PC-3 (cell line): ENCODE measurements around the gene VGLL3. TPM values are rescaled to one million over a fixed set of nuclear protein-coding genes. Genes with fewer than 3 reads are reported as not detected.
A peak's percentile ranks its signal among the peaks of the same experiment; 100 is the strongest.

Source experiments
- ATAC-seq: fragments of 200-7000 bp; cut with Tn5 transposase; 2 replicates; pipeline ENCODE4 v1.9.1; 2020; ENCODE audit warnings: mild to moderate bottlenecking, moderate library complexity
- BruUV-seq: library from RNA; stranded (reverse); fragments of 400-500 nt; replicated peaks from 2 replicates; lab custom pipeline; 2021; lab: Mats Ljungman, UMichigan
- CTCF ChIA-PET: fragments of 300-600 bp; sonication (Branson Sonifier 250); formaldehyde crosslinking; loops from one replicate; lab custom pipeline; 2022; ENCODE audit warnings: antibody characterized with exemption; lab: Charles Lee
- POLR2A ChIA-PET: fragments of 300-600 bp; sonication (Branson Sonifier 250); formaldehyde crosslinking; loops from one replicate; lab custom pipeline; 2022; ENCODE audit warnings: antibody characterized with exemption; ENCODE audit not compliant: unreplicated experiment; lab: Charles Lee
- DNase-seq: peaks from one replicate; pipeline ENCODE4 v3.0.0-alpha.2; 2015
- H2AFZ ChIP-seq: fragments of 300-600 bp; sonication (generic); 2 replicates; pipeline ENCODE4 v1.6.0; 2016; ENCODE audit warnings: antibody characterized with exemption, low read length
- H3F3A ChIP-seq: fragments of 300-600 bp; sonication (generic); one replicate; pipeline ENCODE4 v1.6.0; 2017; ENCODE audit warnings: antibody characterized with exemption, low read length, control low read depth, mild to moderate bottlenecking; ENCODE audit not compliant: unreplicated experiment
- H3K27ac ChIP-seq: fragments of 300-600 bp; sonication (generic); 2 replicates; pipeline ENCODE4 v1.5.1; 2016; ENCODE audit warnings: mild to moderate bottlenecking, low read length
- H3K27me3 ChIP-seq: fragments of 300-600 bp; sonication (generic); 2 replicates; pipeline ENCODE4 v1.6.1; 2016; ENCODE audit warnings: low read length, mixed read lengths
- H3K36me3 ChIP-seq: fragments of 300-600 bp; sonication (generic); 2 replicates; pipeline ENCODE4 v1.6.1; 2016; ENCODE audit warnings: low read depth, mixed run types, low read length, mixed read lengths
- H3K4me1 ChIP-seq: fragments of 300-600 bp; sonication (generic); 2 replicates; pipeline ENCODE4 v1.5.1; 2016; ENCODE audit warnings: low read length; ENCODE audit not compliant: insufficient read depth
- H3K4me2 ChIP-seq: fragments of 300-600 bp; sonication (generic); 2 replicates; pipeline ENCODE4 v1.6.0; 2016; ENCODE audit warnings: low read length
- H3K4me3 ChIP-seq: fragments of 300-600 bp; sonication (generic); 2 replicates; pipeline ENCODE4 v1.5.1; 2016; ENCODE audit warnings: mild to moderate bottlenecking, low read length, mixed read lengths
- H3K79me2 ChIP-seq: fragments of 300-600 bp; sonication (generic); 2 replicates; pipeline ENCODE4 v1.6.1; 2017; ENCODE audit warnings: low read length, mixed read lengths
- H3K9ac ChIP-seq: fragments of 300-600 bp; sonication (generic); 2 replicates; pipeline ENCODE4 v1.6.0; 2016; ENCODE audit warnings: mild to moderate bottlenecking, low read length
- H3K9me2 ChIP-seq: fragments of 300-600 bp; sonication (generic); replicated peaks from 2 replicates; pipeline ENCODE4 v1.6.1; 2016; ENCODE audit warnings: mixed run types, low read length, mixed read lengths
- H3K9me3 ChIP-seq: fragments of 300-600 bp; sonication (generic); 2 replicates; pipeline ENCODE4 v1.6.1; 2016; ENCODE audit warnings: low read length, mixed read lengths
- H4K20me1 ChIP-seq: fragments of 300-600 bp; sonication (generic); 2 replicates; pipeline ENCODE4 v1.6.1; 2016; ENCODE audit warnings: low read length, mixed read lengths
- EZH2 ChIP-seq: fragments of 300-600 bp; sonication (generic); IDR thresholded peaks from one replicate; pipeline ENCODE4 v1.6.1; 2017; ENCODE audit warnings: antibody characterized with exemption, mild to moderate bottlenecking, low read length; ENCODE audit not compliant: unreplicated experiment
- EZH2phosphoT487 ChIP-seq: fragments of 300-600 bp; sonication (generic); IDR thresholded peaks from 2 replicates; pipeline ENCODE4 v1.6.1; 2018; ENCODE audit warnings: mild to moderate bottlenecking, antibody characterized with exemption, low read length, borderline replicate concordance
- intact Hi-C: fragments of 100-400 bp; cut with micrococcal nuclease; formaldehyde crosslinking; loops from 2 replicates; pipeline ENCODE4 v1.9.0; 2023
- total RNA-seq: library from RNA; depleted of rRNA; stranded (reverse); fragments of >200 nt; gene quantifications from 2 replicates; pipeline ENCODE4 v1.2.3, GENCODE V29; 2014
- TF ChIP-seq, protein P1 (sequence below): fragments of 300-600 bp; sonication (generic); conservative IDR thresholded peaks from 2 replicates; pipeline ENCODE4 v1.5.1; 2017; ENCODE audit warnings: antibody characterized with exemption, low read depth, mild to moderate bottlenecking, low read length

VGLL3 gene
- total RNA-seq, 1 experiment from 2014 or later, result 1.3 TPM

DNA sequence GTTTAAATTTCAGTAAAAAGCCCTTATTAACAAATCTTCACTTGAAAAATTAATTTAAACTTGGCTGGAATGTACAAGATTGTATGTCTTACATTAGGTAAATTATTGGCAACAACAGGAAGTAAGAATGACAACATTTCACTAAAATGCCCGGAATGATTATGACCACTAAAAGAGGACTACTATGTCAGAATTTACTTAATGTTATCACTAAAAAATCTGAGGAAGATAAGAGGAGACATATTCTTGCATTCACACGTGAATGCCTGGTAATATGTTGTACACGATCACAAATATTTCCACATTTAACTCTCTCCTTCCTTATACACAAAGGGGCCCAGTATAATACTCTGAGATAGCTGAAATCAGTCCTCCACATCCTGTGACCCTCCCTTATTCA, 29.7 kb downstream of the VGLL3 start:
- ChIA-PET POLR2A (no interaction called here), CTCF (no interaction called here)
- H2AFZ ChIP-seq, result no peak overlapping the region
- peaks cover 16% of the 10 kb centered on the region for H3K4me1 ChIP-seq
- BruUV-seq, result no TSS peak
- H3K9me2 ChIP-seq, result no peaks in the 10 kb centered on the region
- no peaks in the 10 kb centered on the region for H3K36me3 ChIP-seq
- 0 out of 2 replicates have a peak overlapping the region, but pooled peaks have one; percentile 19 for H3K27ac ChIP-seq
- H3K4me2 ChIP-seq, result peak overlapping the region; percentile 12
- H3K4me3 ChIP-seq, result no peak overlapping the region
- intact Hi-C loops, result loop anchor here (5.0 kb wide), 1 partner anchor 206 kb away; no protein-coding TSS in a partner anchor
- no peak overlapping the region for H3K9ac ChIP-seq
- H3K9me3 ChIP-seq, result no peaks in the 10 kb centered on the region
- no peak for ATAC-seq
- TF ChIP-seq EZH2, result no peak
- TF ChIP-seq, protein P1, sequence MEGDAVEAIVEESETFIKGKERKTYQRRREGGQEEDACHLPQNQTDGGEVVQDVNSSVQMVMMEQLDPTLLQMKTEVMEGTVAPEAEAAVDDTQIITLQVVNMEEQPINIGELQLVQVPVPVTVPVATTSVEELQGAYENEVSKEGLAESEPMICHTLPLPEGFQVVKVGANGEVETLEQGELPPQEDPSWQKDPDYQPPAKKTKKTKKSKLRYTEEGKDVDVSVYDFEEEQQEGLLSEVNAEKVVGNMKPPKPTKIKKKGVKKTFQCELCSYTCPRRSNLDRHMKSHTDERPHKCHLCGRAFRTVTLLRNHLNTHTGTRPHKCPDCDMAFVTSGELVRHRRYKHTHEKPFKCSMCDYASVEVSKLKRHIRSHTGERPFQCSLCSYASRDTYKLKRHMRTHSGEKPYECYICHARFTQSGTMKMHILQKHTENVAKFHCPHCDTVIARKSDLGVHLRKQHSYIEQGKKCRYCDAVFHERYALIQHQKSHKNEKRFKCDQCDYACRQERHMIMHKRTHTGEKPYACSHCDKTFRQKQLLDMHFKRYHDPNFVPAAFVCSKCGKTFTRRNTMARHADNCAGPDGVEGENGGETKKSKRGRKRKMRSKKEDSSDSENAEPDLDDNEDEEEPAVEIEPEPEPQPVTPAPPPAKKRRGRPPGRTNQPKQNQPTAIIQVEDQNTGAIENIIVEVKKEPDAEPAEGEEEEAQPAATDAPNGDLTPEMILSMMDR, result no peak
- TF ChIP-seq EZH2phosphoT487, result no peak
- H4K20me1 ChIP-seq, result no peaks in the 10 kb centered on the region
- H3K27me3 ChIP-seq, result no peaks in the 10 kb centered on the region
- H3K79me2 ChIP-seq, result no peaks in the 10 kb centered on the region
- H3F3A ChIP-seq, result no peaks in the 10 kb centered on the region
- peak; percentile 15 for DNase-seq

DNA sequence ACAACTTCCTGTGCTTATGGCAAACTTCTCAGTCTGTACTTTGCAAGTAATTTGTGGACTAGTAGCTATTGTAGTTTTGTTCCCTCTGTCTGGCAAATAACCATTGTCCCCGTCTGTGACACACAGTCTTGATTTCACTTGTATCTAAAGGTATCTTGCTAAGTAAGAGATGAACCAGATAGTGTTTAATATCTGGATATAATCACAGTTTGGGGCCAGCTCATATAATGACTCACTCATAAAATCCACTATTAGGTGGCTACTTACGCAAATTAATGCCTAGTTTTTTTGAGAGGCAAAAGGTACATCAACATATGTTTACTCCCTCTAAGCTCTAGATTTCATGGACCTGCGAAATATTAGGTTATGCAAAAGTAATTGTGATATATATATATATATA, 30.4 kb downstream of the VGLL3 start:
- ATAC-seq (peak; percentile 93), DNase-seq (peak; percentile 74)
- Histone ChIP-seq H2AFZ (no peak overlapping the region), H3K9ac (no peak overlapping the region), H3K4me2 (peak overlapping the region; percentile 23), H3K9me3 (no peaks in the 10 kb centered on the region), H3K27ac (peak overlapping the region; percentile 29), H3K4me1 (peaks cover 16% of the 10 kb centered on the region), H3K36me3 (no peaks in the 10 kb centered on the region), H4K20me1 (no peaks in the 10 kb centered on the region), H3K27me3 (no peaks in the 10 kb centered on the region), H3F3A (no peaks in the 10 kb centered on the region), H3K9me2 (no peaks in the 10 kb centered on the region), H3K4me3 (no peak overlapping the region), H3K79me2 (no peaks in the 10 kb centered on the region)
- intact Hi-C loops, result loop anchor here (5.0 kb wide), 1 partner anchor 207 kb away; no protein-coding TSS in a partner anchor
- TF ChIP-seq EZH2phosphoT487, result no peak
- TF ChIP-seq EZH2, result no peak
- TF ChIP-seq, protein P1, result no peak
- no TSS peak for BruUV-seq
- CTCF ChIA-PET, result no interaction called here
- POLR2A ChIA-PET, result interaction anchor here (0.6 to 0.7 kb wide), 2 partner anchors 266 to 1034 kb away, joined by 3 to 4 read pairs; partner anchors contain the start of gene CHMP2B

DNA sequence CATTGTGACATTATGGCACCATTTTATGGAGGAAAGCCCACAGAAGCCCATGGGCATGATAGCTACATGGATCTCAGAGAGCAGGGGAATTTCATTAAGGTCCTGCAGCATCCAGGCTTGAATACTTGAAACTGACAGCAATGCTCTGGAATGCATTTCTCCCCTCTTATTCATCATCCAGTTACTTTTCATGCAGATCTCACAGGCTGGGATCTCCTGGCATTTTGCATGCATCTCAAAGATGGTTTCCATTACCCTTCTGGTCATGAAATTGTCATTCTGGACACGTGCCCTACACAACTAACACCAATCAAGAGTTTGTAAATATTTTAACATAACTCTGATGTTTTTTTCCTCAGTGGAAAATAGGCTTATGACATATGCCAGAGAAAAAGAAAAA, 32.4 kb downstream of the VGLL3 start:
- intact Hi-C loops, result no loop called here
- Histone ChIP-seq H3K9me2 (no peaks in the 10 kb centered on the region), H3K4me3 (no peak overlapping the region), H3K27me3 (no peaks in the 10 kb centered on the region), H3K27ac (no peak overlapping the region), H4K20me1 (no peaks in the 10 kb centered on the region), H3K9ac (no peak overlapping the region), H3K4me2 (no peak overlapping the region), H3K9me3 (no peaks in the 10 kb centered on the region), H3K36me3 (no peaks in the 10 kb centered on the region), H3F3A (no peaks in the 10 kb centered on the region), H2AFZ (no peak overlapping the region), H3K4me1 (peaks cover 31% of the 10 kb centered on the region), H3K79me2 (no peaks in the 10 kb centered on the region)
- peak; percentile 34 for DNase-seq
- no peak for ATAC-seq
- POLR2A ChIA-PET, result no interaction called here
- BruUV-seq, result no TSS peak
- CTCF ChIA-PET, result no interaction called here
- TF ChIP-seq EZH2 (no peak), EZH2phosphoT487 (no peak)
- TF ChIP-seq, protein P1, result no peak
